Fibroblast of lung (primary cell): ENCODE data around the gene ESPNL.

Source experiments
- CTCF ChIP-seq, 2 donors: IDR thresholded peaks in 1 of 2; conservative IDR thresholded peaks in 1 of 2; 1 replicate in 1 of 2; 2 replicates in 1 of 2; pipeline ENCODE4 v1.5.1; 2011 to 2012; ENCODE audit warnings: low read length in 2 of 2, control low read depth in 1 of 2, inconsistent platforms in 1 of 2, low read depth in 1 of 2, mild to moderate bottlenecking in 1 of 2
- EZH2 ChIP-seq: IDR thresholded peaks from 2 replicates; pipeline ENCODE4 v1.5.1; 2012; ENCODE audit warnings: low read length, control low read depth, mild to moderate bottlenecking; ENCODE audit errors: missing control alignments

GRCh38 chr2:238114331-238114841 is 14.2 kb downstream of the ESPNL start:
- TF ChIP-seq CTCF (conservative IDR thresholded peaks at IDR 0.05 in 1 of 2, IDR thresholded peaks at IDR 0.05 in 1 of 2; ENCODE audit: low read depth in 1 of 2, low read length in 2 of 2) (no peak), EZH2 (no peak)
